ENCODE data around the gene AZIN2.

The AZIN2 gene

GRCh38 chr1:33082575-33083108 lies 1.7 kb downstream of the AZIN2 start:
- H3K4me3 ChIP-seq (ENCODE audit: low read length) = no peak overlapping the region
- no peaks in the 10 kb centered on the region for H3K36me3 ChIP-seq (ENCODE audit: insufficient read depth, low read length)
- no peak overlapping the region for H3K27ac ChIP-seq (ENCODE audit: low read depth, low read length)
- H3K9ac ChIP-seq (ENCODE audit: low read depth, low read length) = no peak overlapping the region
- WGBS = 73% methylated on average over 6 of the region's 6 CpGs
- H3K4me1 ChIP-seq (ENCODE audit: insufficient read depth, low read length) = 0 out of 2 replicates have a peak, but pooled peaks cover 5% of the 10 kb centered on the region
- no peaks in the 10 kb centered on the region for H3K9me3 ChIP-seq (ENCODE audit: insufficient read depth, low read depth, low read length)
- H3K27me3 ChIP-seq (ENCODE audit: insufficient read depth, low read length) = peaks cover 60% of the 10 kb centered on the region

- H3K36me3 ChIP-seq (ENCODE audit: insufficient read depth, low read length) = no peaks in the 10 kb centered on the region
- H3K27ac ChIP-seq (ENCODE audit: low read depth, low read length) = no peak overlapping the region
- H3K4me1 ChIP-seq (ENCODE audit: insufficient read depth, low read length) = 0 out of 2 replicates have a peak, but pooled peaks cover 4% of the 10 kb centered on the region
- H3K9me3 ChIP-seq (ENCODE audit: insufficient read depth, low read depth, low read length) = no peaks in the 10 kb centered on the region
- 92% methylated on average over 4 of the region's 4 CpGs for WGBS
- peaks cover 56% of the 10 kb centered on the region for H3K27me3 ChIP-seq (ENCODE audit: insufficient read depth, low read length)
- H3K4me3 ChIP-seq (ENCODE audit: low read length) = no peak overlapping the region
- H3K9ac ChIP-seq (ENCODE audit: low read depth, low read length) = no peak overlapping the region
Measured at GRCh38 chr1:33085332-33085731, 4.4 kb downstream of the AZIN2 start.

- H3K36me3 ChIP-seq (ENCODE audit: insufficient read depth, low read length) = no peaks in the 10 kb centered on the region
- 42% methylated on average over 12 of the region's 12 CpGs for WGBS
- no peak overlapping the region for H3K27ac ChIP-seq (ENCODE audit: low read depth, low read length)
- H3K4me1 ChIP-seq (ENCODE audit: insufficient read depth, low read length) = no peaks in the 10 kb centered on the region
- peaks cover 50% of the 10 kb centered on the region for H3K27me3 ChIP-seq (ENCODE audit: insufficient read depth, low read length)
- no peak overlapping the region for H3K9ac ChIP-seq (ENCODE audit: low read depth, low read length)
- H3K9me3 ChIP-seq (ENCODE audit: insufficient read depth, low read depth, low read length) = no peaks in the 10 kb centered on the region
- no peak overlapping the region for H3K4me3 ChIP-seq (ENCODE audit: low read length)
Measured at GRCh38 chr1:33086384-33086850, 5.5 kb downstream of the AZIN2 start.

GRCh38 chr1:33087677-33088076 lies 6.7 kb downstream of the AZIN2 start:
- H3K27me3 ChIP-seq (ENCODE audit: insufficient read depth, low read length) = peaks cover 37% of the 10 kb centered on the region
- H3K9ac ChIP-seq (ENCODE audit: low read depth, low read length) = no peak overlapping the region
- no peaks in the 10 kb centered on the region for H3K9me3 ChIP-seq (ENCODE audit: insufficient read depth, low read depth, low read length)
- no peak overlapping the region for H3K4me3 ChIP-seq (ENCODE audit: low read length)
- no peak overlapping the region for H3K27ac ChIP-seq (ENCODE audit: low read depth, low read length)
- H3K36me3 ChIP-seq (ENCODE audit: insufficient read depth, low read length) = no peaks in the 10 kb centered on the region
- no peaks in the 10 kb centered on the region for H3K4me1 ChIP-seq (ENCODE audit: insufficient read depth, low read length)
- WGBS = 86% methylated on average over 6 of the region's 6 CpGs

- H3K27ac ChIP-seq (ENCODE audit: low read depth, low read length) = no peak overlapping the region
- H3K27me3 ChIP-seq (ENCODE audit: insufficient read depth, low read length) = peaks cover 31% of the 10 kb centered on the region
- no peaks in the 10 kb centered on the region for H3K9me3 ChIP-seq (ENCODE audit: insufficient read depth, low read depth, low read length)
- 75% methylated on average over 9 of the region's 9 CpGs for WGBS
- no peak overlapping the region for H3K4me3 ChIP-seq (ENCODE audit: low read length)
- H3K9ac ChIP-seq (ENCODE audit: low read depth, low read length) = no peak overlapping the region
- no peaks in the 10 kb centered on the region for H3K36me3 ChIP-seq (ENCODE audit: insufficient read depth, low read length)
- no peaks in the 10 kb centered on the region for H3K4me1 ChIP-seq (ENCODE audit: insufficient read depth, low read length)
Measured at GRCh38 chr1:33088119-33088906, 7.4 kb downstream of the AZIN2 start.

- H3K4me3 ChIP-seq (ENCODE audit: low read length) = no peak overlapping the region
- H3K9me3 ChIP-seq (ENCODE audit: insufficient read depth, low read depth, low read length) = no peaks in the 10 kb centered on the region
- no peaks in the 10 kb centered on the region for H3K36me3 ChIP-seq (ENCODE audit: insufficient read depth, low read length)
- no peaks in the 10 kb centered on the region for H3K4me1 ChIP-seq (ENCODE audit: insufficient read depth, low read length)
- H3K27ac ChIP-seq (ENCODE audit: low read depth, low read length) = no peak overlapping the region
- no peak overlapping the region for H3K9ac ChIP-seq (ENCODE audit: low read depth, low read length)
- 95% methylated on average over 2 of the region's 2 CpGs for WGBS
- H3K27me3 ChIP-seq (ENCODE audit: insufficient read depth, low read length) = peaks cover 19% of the 10 kb centered on the region
Measured at GRCh38 chr1:33089457-33089856, 8.5 kb downstream of the AZIN2 start.

- Histone ChIP-seq H3K9ac (ENCODE audit: low read depth, low read length) (no peak overlapping the region), H3K4me1 (ENCODE audit: insufficient read depth, low read length) (no peaks in the 10 kb centered on the region), H3K4me3 (ENCODE audit: low read length) (no peak overlapping the region), H3K27me3 (ENCODE audit: insufficient read depth, low read length) (no peaks in the 10 kb centered on the region), H3K27ac (ENCODE audit: low read depth, low read length) (no peak overlapping the region), H3K36me3 (ENCODE audit: insufficient read depth, low read length) (no peaks in the 10 kb centered on the region), H3K9me3 (ENCODE audit: insufficient read depth, low read depth, low read length) (no peaks in the 10 kb centered on the region)
- 80% methylated on average over 10 of the region's 10 CpGs for WGBS
Measured at GRCh38 chr1:33092438-33092837, 11.5 kb downstream of the AZIN2 start.

DNA sequence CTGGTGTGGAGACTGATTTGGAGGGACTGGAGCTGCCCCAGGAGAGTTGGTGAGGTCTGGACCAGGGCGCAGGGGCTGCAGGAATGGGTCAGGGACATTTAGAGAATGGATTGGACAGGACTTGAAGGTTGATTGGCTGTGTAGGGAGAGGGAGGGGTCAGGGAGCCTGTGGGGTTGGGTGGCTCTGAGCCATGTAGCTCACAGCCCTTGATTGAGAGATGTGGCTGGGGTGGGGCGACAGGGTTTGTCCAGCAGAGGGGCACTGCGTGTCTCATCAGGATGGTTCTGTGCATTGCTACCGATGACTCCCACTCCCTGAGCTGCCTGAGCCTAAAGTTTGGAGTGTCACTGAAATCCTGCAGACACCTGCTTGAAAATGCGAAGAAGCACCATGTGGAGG lies 12.1 kb downstream of the AZIN2 start:
- WGBS = 78% methylated on average over 5 of the region's 5 CpGs
- Histone ChIP-seq H3K36me3 (ENCODE audit: insufficient read depth, low read length) (no peaks in the 10 kb centered on the region), H3K27ac (ENCODE audit: low read depth, low read length) (no peak overlapping the region), H3K4me3 (ENCODE audit: low read length) (no peak overlapping the region), H3K9ac (ENCODE audit: low read depth, low read length) (no peak overlapping the region), H3K4me1 (ENCODE audit: insufficient read depth, low read length) (no peaks in the 10 kb centered on the region), H3K9me3 (ENCODE audit: insufficient read depth, low read depth, low read length) (no peaks in the 10 kb centered on the region), H3K27me3 (ENCODE audit: insufficient read depth, low read length) (no peaks in the 10 kb centered on the region)

DNA sequence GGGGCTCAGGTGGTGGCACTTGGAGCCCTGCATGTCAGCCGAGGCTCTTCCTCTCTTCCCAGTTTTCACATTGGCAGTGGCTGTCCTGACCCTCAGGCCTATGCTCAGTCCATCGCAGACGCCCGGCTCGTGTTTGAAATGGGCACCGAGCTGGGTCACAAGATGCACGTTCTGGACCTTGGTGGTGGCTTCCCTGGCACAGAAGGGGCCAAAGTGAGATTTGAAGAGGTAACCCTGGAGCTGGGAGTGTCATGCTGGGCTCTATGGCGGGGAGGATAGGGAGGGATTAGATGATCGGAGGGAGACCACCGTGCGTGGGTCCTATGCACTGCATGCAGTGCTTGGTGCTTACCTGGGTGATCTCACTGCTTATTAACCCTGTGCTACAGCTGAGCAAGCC lies 13.5 kb downstream of the AZIN2 start:
- Histone ChIP-seq H3K9ac (ENCODE audit: low read depth, low read length) (no peak overlapping the region), H3K4me3 (ENCODE audit: low read length) (no peak overlapping the region), H3K27me3 (ENCODE audit: insufficient read depth, low read length) (no peaks in the 10 kb centered on the region), H3K27ac (ENCODE audit: low read depth, low read length) (no peak overlapping the region), H3K36me3 (ENCODE audit: insufficient read depth, low read length) (no peaks in the 10 kb centered on the region), H3K9me3 (ENCODE audit: insufficient read depth, low read depth, low read length) (no peaks in the 10 kb centered on the region), H3K4me1 (ENCODE audit: insufficient read depth, low read length) (no peaks in the 10 kb centered on the region)
- 91% methylated on average over 11 of the region's 11 CpGs for WGBS

DNA sequence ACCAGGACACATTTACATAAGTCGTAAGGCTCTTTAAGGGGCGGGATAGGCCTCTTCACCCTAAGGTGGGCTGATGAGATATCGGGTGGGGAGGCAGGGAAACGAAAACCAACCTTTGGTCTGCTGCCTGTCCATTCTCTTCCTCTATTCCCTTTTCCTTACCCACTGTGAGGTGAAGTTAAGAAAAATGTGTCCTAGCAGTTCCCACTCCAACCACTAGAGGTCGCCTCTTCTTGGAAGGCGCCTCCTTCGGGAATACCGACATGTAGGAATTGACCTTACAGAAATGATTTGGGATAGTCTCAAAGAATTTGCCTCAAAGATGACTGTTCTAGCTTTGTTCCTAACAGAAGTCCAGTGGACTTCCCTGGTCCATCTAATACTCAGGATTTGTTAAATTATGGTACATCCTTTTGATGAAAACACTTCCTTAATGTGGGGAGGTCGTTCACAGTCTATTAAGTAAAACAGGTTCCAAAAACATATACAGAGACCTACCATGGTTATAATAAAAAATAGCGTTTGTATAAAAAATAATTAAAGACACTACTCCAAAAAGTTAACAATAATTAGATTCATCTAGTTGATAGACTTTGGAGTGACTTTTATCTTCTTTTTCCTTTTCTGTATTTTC lies 14.1 kb downstream of the AZIN2 start:
- H3K9me3 ChIP-seq (ENCODE audit: insufficient read depth, low read depth, low read length) = no peaks in the 10 kb centered on the region
- no peaks in the 10 kb centered on the region for H3K4me1 ChIP-seq (ENCODE audit: insufficient read depth, low read length)
- no peak overlapping the region for H3K4me3 ChIP-seq (ENCODE audit: low read length)
- no peak overlapping the region for H3K27ac ChIP-seq (ENCODE audit: low read depth, low read length)
- no peaks in the 10 kb centered on the region for H3K27me3 ChIP-seq (ENCODE audit: insufficient read depth, low read length)
- no peak overlapping the region for H3K9ac ChIP-seq (ENCODE audit: low read depth, low read length)
- WGBS = 20% methylated on average over 6 of the region's 10 CpGs
- no peaks in the 10 kb centered on the region for H3K36me3 ChIP-seq (ENCODE audit: insufficient read depth, low read length)

DNA sequence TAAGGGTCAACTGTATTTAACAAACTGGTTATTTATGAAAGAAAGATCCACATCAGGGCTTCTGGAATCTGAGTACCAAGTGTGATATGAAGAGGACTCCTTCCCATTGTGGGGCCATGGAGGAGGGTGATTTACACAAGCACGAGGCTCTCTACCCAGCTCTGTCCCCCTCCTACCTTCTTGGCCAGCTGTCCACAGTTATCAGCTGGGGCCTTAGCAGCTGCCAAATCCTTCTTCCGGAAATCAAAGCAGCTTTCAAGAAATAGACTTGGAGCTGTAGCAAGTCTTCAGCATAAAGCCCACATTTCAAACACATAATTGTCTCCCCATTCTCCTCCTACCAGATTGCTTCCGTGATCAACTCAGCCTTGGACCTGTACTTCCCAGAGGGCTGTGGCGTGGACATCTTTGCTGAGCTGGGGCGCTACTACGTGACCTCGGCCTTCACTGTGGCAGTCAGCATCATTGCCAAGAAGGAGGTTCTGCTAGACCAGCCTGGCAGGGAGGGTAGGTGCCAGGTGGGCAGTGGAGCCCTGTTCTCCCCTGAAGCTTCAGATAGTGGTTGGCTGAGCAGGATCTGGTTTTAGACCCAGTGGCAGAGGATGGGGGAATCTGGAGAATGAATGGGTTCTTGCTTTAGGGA lies 15.5 kb downstream of the AZIN2 start:
- Histone ChIP-seq H3K4me1 (ENCODE audit: insufficient read depth, low read length) (no peaks in the 10 kb centered on the region), H3K9me3 (ENCODE audit: insufficient read depth, low read depth, low read length) (no peaks in the 10 kb centered on the region), H3K36me3 (ENCODE audit: insufficient read depth, low read length) (no peaks in the 10 kb centered on the region), H3K9ac (ENCODE audit: low read depth, low read length) (no peak overlapping the region), H3K4me3 (ENCODE audit: low read length) (no peak overlapping the region), H3K27me3 (ENCODE audit: insufficient read depth, low read length) (no peaks in the 10 kb centered on the region), H3K27ac (ENCODE audit: low read depth, low read length) (no peak overlapping the region)
- WGBS = 93% methylated on average over 7 of the region's 7 CpGs
